ENCODE data around the gene MYCBP. TPM values are rescaled to one million over a fixed set of nuclear protein-coding genes. Genes with fewer than 3 reads are reported as not detected.

The MYCBP gene
- polyA plus RNA-seq, 1 donor (not counting 4 experiments of a cell fraction or from before 2014, with no cell fraction given): 39.9 TPM

DNA sequence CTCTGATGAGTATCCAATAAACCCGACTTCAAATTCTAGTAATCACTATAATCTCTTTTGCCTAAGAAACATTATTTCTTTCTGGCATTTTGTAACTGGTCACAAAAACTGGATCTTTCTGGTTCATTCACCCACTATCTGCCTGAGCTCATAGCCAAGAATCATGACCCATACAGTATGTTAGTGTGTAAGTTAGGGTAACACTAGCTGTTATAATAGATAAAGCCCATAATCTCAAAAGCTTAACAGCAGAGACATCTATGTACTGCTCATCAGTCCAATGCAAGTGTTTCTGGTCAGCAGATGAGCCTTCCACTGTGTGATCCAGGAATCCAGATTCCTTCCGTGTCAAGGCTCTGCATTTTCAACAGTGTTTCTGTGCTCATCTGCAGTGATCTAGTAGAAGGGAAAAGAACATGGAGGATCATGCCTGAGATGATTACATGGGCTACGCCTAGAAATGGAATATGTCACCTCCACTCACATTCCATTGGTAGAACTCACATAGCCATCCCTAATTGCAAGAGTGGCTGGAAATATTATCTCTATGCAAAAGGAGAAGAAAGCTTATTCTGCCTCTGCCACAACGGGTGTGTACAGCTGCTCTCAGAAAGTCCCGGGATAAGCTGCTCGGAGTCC lies 41.3 kb downstream of the MYCBP start:
- H3K4me1 ChIP-seq (ENCODE audit: control insufficient read depth, extremely low read depth, insufficient read depth, low read length): no peaks in the 10 kb centered on the region
- no peaks in the 10 kb centered on the region for H3K36me3 ChIP-seq (ENCODE audit: control insufficient read depth in 2 of 2, extremely low read depth in 1 of 2, insufficient read depth in 2 of 2, low read length in 2 of 2)
- dilution Hi-C loops (cut with MboI; ENCODE audit: extremely low pct_ligation_motif_present, low sequenced_read_pairs): no loop called here
- H3K9me1 ChIP-seq (ENCODE audit: control insufficient read depth, extremely low read depth, insufficient read depth, low read length): no peaks in the 10 kb centered on the region
- H3K4me2 ChIP-seq (ENCODE audit: control insufficient read depth, extremely low read depth, insufficient read depth, low read depth, low read length): no peak overlapping the region
- H3K4me3 ChIP-seq (ENCODE audit: control insufficient read depth in 2 of 3, extremely low read depth in 1 of 3, insufficient read depth in 2 of 3, low read depth in 1 of 3, low read length in 3 of 3): no peak overlapping the region
- no peaks in the 10 kb centered on the region for H3K79me2 ChIP-seq (ENCODE audit: control insufficient read depth, insufficient read depth, low read length)
- no peak overlapping the region for H3K9ac ChIP-seq (ENCODE audit: control insufficient read depth, extremely low read depth, insufficient read depth, low read length)
- H3K27me3 ChIP-seq (ENCODE audit: control insufficient read depth, extremely low read depth, insufficient read depth, low read length): peaks cover 3% of the 10 kb centered on the region
- H3K9me3 ChIP-seq (ENCODE audit: control insufficient read depth, low read depth, low read length): no peaks in the 10 kb centered on the region
- no peaks in the 10 kb centered on the region for H4K20me1 ChIP-seq (ENCODE audit: control insufficient read depth, extremely low read depth, insufficient read depth, low read length)
- DNase-seq (ENCODE audit: low read depth, low spot score) (no peak), FAIRE-seq (no peak)
- TF ChIP-seq, protein P1, sequence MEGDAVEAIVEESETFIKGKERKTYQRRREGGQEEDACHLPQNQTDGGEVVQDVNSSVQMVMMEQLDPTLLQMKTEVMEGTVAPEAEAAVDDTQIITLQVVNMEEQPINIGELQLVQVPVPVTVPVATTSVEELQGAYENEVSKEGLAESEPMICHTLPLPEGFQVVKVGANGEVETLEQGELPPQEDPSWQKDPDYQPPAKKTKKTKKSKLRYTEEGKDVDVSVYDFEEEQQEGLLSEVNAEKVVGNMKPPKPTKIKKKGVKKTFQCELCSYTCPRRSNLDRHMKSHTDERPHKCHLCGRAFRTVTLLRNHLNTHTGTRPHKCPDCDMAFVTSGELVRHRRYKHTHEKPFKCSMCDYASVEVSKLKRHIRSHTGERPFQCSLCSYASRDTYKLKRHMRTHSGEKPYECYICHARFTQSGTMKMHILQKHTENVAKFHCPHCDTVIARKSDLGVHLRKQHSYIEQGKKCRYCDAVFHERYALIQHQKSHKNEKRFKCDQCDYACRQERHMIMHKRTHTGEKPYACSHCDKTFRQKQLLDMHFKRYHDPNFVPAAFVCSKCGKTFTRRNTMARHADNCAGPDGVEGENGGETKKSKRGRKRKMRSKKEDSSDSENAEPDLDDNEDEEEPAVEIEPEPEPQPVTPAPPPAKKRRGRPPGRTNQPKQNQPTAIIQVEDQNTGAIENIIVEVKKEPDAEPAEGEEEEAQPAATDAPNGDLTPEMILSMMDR (optimal IDR thresholded peaks at IDR 0.05 in 1 of 3, IDR thresholded peaks at IDR 0.05 in 1 of 3, conservative IDR thresholded peaks at IDR 0.05 in 1 of 3; ENCODE audit: extremely low read depth in 1 of 3, insufficient read depth in 2 of 3, low read length in 3 of 3): no peak
- TF ChIP-seq EZH2 (IDR thresholded peaks at IDR 0.05; ENCODE audit: low read length): no peak
- H2AFZ ChIP-seq (ENCODE audit: control insufficient read depth, low read length): no peak overlapping the region
- no peak overlapping the region for H3K27ac ChIP-seq (ENCODE audit: control insufficient read depth, insufficient read depth, low read length)

DNA sequence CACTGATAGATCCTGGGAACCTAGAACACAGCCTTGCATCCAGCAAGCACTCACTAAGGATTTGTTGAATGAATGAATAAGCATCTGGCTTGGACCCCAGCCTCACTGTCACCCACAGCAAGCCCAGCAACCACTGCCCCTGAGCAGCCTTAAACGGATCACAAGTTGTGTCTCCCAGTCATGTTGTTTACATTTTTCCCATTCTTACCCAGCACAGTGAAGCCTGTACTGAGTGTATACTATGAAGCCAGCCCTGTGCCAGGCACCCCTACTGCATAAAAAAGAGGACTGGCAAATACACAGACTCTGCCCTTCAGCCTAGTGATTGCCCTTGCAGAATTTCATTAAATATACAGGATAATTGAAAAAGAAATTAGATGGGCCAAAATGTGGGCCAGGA lies 43.8 kb downstream of the MYCBP start:
- Histone ChIP-seq H3K4me3 (ENCODE audit: control insufficient read depth in 2 of 3, extremely low read depth in 1 of 3, insufficient read depth in 2 of 3, low read depth in 1 of 3, low read length in 3 of 3) (no peak overlapping the region), H3K27me3 (ENCODE audit: control insufficient read depth, extremely low read depth, insufficient read depth, low read length) (peaks cover 3% of the 10 kb centered on the region), H3K4me2 (ENCODE audit: control insufficient read depth, extremely low read depth, insufficient read depth, low read depth, low read length) (no peak overlapping the region), H3K9me3 (ENCODE audit: control insufficient read depth, low read depth, low read length) (no peaks in the 10 kb centered on the region), H3K9me1 (ENCODE audit: control insufficient read depth, extremely low read depth, insufficient read depth, low read length) (no peaks in the 10 kb centered on the region), H3K27ac (ENCODE audit: control insufficient read depth, insufficient read depth, low read length) (no peak overlapping the region), H3K79me2 (ENCODE audit: control insufficient read depth, insufficient read depth, low read length) (no peaks in the 10 kb centered on the region), H3K4me1 (ENCODE audit: control insufficient read depth, extremely low read depth, insufficient read depth, low read length) (no peaks in the 10 kb centered on the region), H3K9ac (ENCODE audit: control insufficient read depth, extremely low read depth, insufficient read depth, low read length) (no peak overlapping the region), H3K36me3 (ENCODE audit: control insufficient read depth in 2 of 2, extremely low read depth in 1 of 2, insufficient read depth in 2 of 2, low read length in 2 of 2) (no peaks in the 10 kb centered on the region), H4K20me1 (ENCODE audit: control insufficient read depth, extremely low read depth, insufficient read depth, low read length) (no peaks in the 10 kb centered on the region), H2AFZ (ENCODE audit: control insufficient read depth, low read length) (no peak overlapping the region)
- DNase-seq (ENCODE audit: low read depth, low spot score) (no peak), FAIRE-seq (no peak)
- dilution Hi-C loops (cut with MboI; ENCODE audit: extremely low pct_ligation_motif_present, low sequenced_read_pairs): no loop called here
- TF ChIP-seq, protein P1 (optimal IDR thresholded peaks at IDR 0.05 in 1 of 3, IDR thresholded peaks at IDR 0.05 in 1 of 3, conservative IDR thresholded peaks at IDR 0.05 in 1 of 3; ENCODE audit: extremely low read depth in 1 of 3, insufficient read depth in 2 of 3, low read length in 3 of 3): no peak
- no peak for TF ChIP-seq EZH2 (IDR thresholded peaks at IDR 0.05; ENCODE audit: low read length)

Measured in keratinocyte (primary cell).